ENCODE results near the gene HAPLN2. TPM values are rescaled to one million over a fixed set of nuclear protein-coding genes. Genes with fewer than 3 reads are reported as not detected.

The HAPLN2 gene
- total and polyA plus RNA-seq, 2 donors (not counting 1 experiment from before 2014, with no cell fraction given) = 0.13 TPM; not detected in 1

DNA sequence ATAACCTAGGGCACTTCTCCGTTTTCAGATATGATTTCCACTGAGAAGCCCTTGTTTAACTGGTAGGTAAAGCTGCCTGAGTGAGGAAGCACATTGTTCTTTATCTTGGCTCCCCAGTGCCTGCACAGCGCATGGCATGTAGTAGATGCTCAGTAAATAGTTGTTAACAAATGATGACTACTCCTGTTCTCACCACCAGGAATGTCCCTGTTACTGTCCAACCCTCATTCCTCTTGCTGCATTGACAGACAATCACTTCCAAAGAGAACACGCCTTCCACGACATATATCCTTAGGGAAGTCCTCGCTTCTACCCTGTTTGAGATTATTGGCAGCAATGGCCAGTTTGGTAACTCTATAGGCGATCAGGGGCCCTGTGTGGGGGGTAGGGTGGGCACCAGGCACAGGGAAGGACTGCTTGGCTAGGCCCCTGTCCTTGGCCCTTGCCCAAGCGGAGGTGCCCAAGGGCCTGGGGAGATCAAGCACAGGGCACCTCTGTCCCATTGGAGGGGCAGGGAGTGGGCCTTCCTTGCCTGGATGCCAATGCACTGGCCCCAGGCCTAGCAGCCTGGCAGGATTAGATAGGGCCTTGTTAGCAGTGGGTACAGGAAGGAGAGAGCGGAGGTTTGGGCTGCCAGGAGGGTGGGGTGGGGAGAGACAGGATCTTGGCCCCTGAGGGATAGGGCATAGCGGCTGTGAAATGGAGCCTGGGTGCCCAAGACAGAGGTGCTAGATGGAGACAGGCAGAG lies 47.8 kb downstream of the HAPLN2 start:
- CTCF ChIA-PET = interaction anchor here (0.6 to 0.7 kb wide), 3 partner anchors 40 to 53 kb away, joined by 3 read pairs; no protein-coding TSS in a partner anchor
- no peak for ATAC-seq (ENCODE audit: low read depth)
- DNase-seq = no peak
- H3K4me2 ChIP-seq (replicated peaks; ENCODE audit: low read depth, low read length, poor library complexity, severe bottlenecking) = no peak overlapping the region
- Mint-ChIP-seq H3K4me1 (peaks cover 46% of the 10 kb centered on the region), H3K9me3 (ENCODE audit: insufficient read depth) (no peaks in the 10 kb centered on the region), H3K27me3 (peaks cover 10% of the 10 kb centered on the region), H3K27ac (peak overlapping the region; percentile 15), H3K4me3 (no peak overlapping the region)
- H3K4me1 ChIP-seq (ENCODE audit: control insufficient read depth in 2 of 2, insufficient read depth in 2 of 2, low read length in 2 of 2) = peaks cover 38 to 41% of the 10 kb centered on the region in 2 donors
- peaks cover 0 to 3% (median 0%) of the 10 kb centered on the region in 3 donors for H3K9me3 ChIP-seq (ENCODE audit: control extremely low read depth in 1 of 3, control insufficient read depth in 2 of 3, insufficient read depth in 1 of 3, low read length in 2 of 3)
- TF ChIP-seq EZH2 (IDR thresholded peaks at IDR 0.05; ENCODE audit: borderline replicate concordance, insufficient read depth, low read depth, low read length, poor library complexity, severe bottlenecking) = no peak
- TF ChIP-seq, protein P1, sequence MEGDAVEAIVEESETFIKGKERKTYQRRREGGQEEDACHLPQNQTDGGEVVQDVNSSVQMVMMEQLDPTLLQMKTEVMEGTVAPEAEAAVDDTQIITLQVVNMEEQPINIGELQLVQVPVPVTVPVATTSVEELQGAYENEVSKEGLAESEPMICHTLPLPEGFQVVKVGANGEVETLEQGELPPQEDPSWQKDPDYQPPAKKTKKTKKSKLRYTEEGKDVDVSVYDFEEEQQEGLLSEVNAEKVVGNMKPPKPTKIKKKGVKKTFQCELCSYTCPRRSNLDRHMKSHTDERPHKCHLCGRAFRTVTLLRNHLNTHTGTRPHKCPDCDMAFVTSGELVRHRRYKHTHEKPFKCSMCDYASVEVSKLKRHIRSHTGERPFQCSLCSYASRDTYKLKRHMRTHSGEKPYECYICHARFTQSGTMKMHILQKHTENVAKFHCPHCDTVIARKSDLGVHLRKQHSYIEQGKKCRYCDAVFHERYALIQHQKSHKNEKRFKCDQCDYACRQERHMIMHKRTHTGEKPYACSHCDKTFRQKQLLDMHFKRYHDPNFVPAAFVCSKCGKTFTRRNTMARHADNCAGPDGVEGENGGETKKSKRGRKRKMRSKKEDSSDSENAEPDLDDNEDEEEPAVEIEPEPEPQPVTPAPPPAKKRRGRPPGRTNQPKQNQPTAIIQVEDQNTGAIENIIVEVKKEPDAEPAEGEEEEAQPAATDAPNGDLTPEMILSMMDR (IDR thresholded peaks at IDR 0.05) = no peak
- H3K36me3 ChIP-seq (replicated peaks in 1 of 2; ENCODE audit: control extremely low read depth in 1 of 2, control insufficient read depth in 1 of 2, extremely low read depth in 1 of 2, insufficient read depth in 2 of 2, low read length in 1 of 2) = no peaks in the 10 kb centered on the region
- 100% methylated on average over 7 of the region's 9 CpGs for WGBS (ENCODE audit: insufficient coverage)
- H4K20me1 ChIP-seq (ENCODE audit: control insufficient read depth, insufficient read depth, low read length, poor library complexity, severe bottlenecking) = no peaks in the 10 kb centered on the region
- POLR2A ChIA-PET = no interaction called here
- no peak overlapping the region for H2AFZ ChIP-seq (ENCODE audit: insufficient read depth, low read depth, low read length, poor library complexity, severe bottlenecking)
- H3K27ac ChIP-seq (ENCODE audit: low read length in 2 of 2) = no peak overlapping the region
- H3K4me3 ChIP-seq (ENCODE audit: control extremely low read depth in 1 of 5, extremely low read depth in 1 of 5, insufficient read depth in 1 of 5, low read depth in 2 of 5, low read length in 4 of 5) = no peak overlapping the region
- no peaks in the 10 kb centered on the region for H3K79me2 ChIP-seq (ENCODE audit: control insufficient read depth, insufficient read depth, low read length)
- H3K27me3 ChIP-seq (replicated peaks in 1 of 4; ENCODE audit: control extremely low read depth in 1 of 4, control insufficient read depth in 3 of 4, insufficient read depth in 4 of 4, low read length in 3 of 4) = peaks cover 0 to 6% (median 0%) of the 10 kb centered on the region in 4 experiments
- intact Hi-C loops (cut with micrococcal nuclease) = no loop called here
- no peak overlapping the region for H3K9ac ChIP-seq (ENCODE audit: low read length)

DNA sequence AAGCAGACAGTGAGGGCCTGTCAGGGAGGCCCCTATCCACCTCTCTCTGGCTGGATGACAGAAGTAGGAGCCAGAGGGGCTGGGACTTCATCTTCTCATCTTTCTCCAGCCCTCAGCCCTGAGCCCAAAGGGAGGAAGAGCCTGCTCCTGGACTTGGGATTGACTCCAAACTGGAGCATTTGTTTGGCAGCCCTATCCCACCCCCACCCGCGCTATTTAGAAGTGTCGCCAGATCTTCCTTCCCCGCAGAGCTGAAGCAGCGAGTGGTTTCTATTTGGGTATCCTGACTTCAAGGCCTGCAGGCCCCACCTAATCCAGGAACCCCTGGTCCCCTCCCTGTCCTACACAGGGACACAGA lies 48.4 kb downstream of the HAPLN2 start:
- CTCF ChIA-PET = interaction anchor here (0.7 to 1.0 kb wide), 3 partner anchors 30 to 47 kb away, joined by 3 to 5 read pairs (median 3); no protein-coding TSS in a partner anchor

More for the DNA sequence above, 48.4 kb downstream of the HAPLN2 start:
- no peaks in the 10 kb centered on the region for H4K20me1 ChIP-seq (ENCODE audit: control insufficient read depth, insufficient read depth, low read length, poor library complexity, severe bottlenecking)
- H3K27me3 Mint-ChIP-seq = peaks cover 15% of the 10 kb centered on the region
- no peak overlapping the region for H3K9ac ChIP-seq (ENCODE audit: low read length)
- H3K4me1 Mint-ChIP-seq = peaks cover 40% of the 10 kb centered on the region
- TF ChIP-seq, protein P1 (IDR thresholded peaks at IDR 0.05) = no peak
- TF ChIP-seq EZH2 (IDR thresholded peaks at IDR 0.05; ENCODE audit: borderline replicate concordance, insufficient read depth, low read depth, low read length, poor library complexity, severe bottlenecking) = no peak
- POLR2A ChIA-PET = no interaction called here
- H3K4me1 ChIP-seq (ENCODE audit: control insufficient read depth in 2 of 2, insufficient read depth in 2 of 2, low read length in 2 of 2) = peaks cover 32 to 35% of the 10 kb centered on the region in 2 donors
- no CpG with 5 or more reads among the region's 5 CpGs for WGBS (ENCODE audit: insufficient coverage)
- H3K9me3 Mint-ChIP-seq (ENCODE audit: insufficient read depth) = no peaks in the 10 kb centered on the region
- H3K9me3 ChIP-seq (ENCODE audit: control extremely low read depth in 1 of 3, control insufficient read depth in 2 of 3, insufficient read depth in 1 of 3, low read length in 2 of 3) = peaks cover 0 to 3% (median 0%) of the 10 kb centered on the region in 3 donors
- peak overlapping the region; percentile 26 for H3K27ac Mint-ChIP-seq
- H3K4me3 ChIP-seq (ENCODE audit: control extremely low read depth in 1 of 5, extremely low read depth in 1 of 5, insufficient read depth in 1 of 5, low read depth in 2 of 5, low read length in 4 of 5) = no peak overlapping the region
- no peak overlapping the region for H2AFZ ChIP-seq (ENCODE audit: insufficient read depth, low read depth, low read length, poor library complexity, severe bottlenecking)
- H3K27me3 ChIP-seq (replicated peaks in 1 of 4; ENCODE audit: control extremely low read depth in 1 of 4, control insufficient read depth in 3 of 4, insufficient read depth in 4 of 4, low read length in 3 of 4) = peaks cover 0 to 6% (median under 1%) of the 10 kb centered on the region in 4 experiments
- intact Hi-C loops (cut with micrococcal nuclease) = no loop called here
- H3K4me3 Mint-ChIP-seq = no peak overlapping the region
- H3K27ac ChIP-seq (ENCODE audit: low read length in 2 of 2) = no peak overlapping the region
- ATAC-seq (ENCODE audit: low read depth) (no peak), DNase-seq (no peak)
- H3K79me2 ChIP-seq (ENCODE audit: control insufficient read depth, insufficient read depth, low read length) = no peaks in the 10 kb centered on the region
- no peaks in the 10 kb centered on the region for H3K36me3 ChIP-seq (replicated peaks in 1 of 2; ENCODE audit: control extremely low read depth in 1 of 2, control insufficient read depth in 1 of 2, extremely low read depth in 1 of 2, insufficient read depth in 2 of 2, low read length in 1 of 2)
- H3K4me2 ChIP-seq (replicated peaks; ENCODE audit: low read depth, low read length, poor library complexity, severe bottlenecking) = no peak overlapping the region

Measured in B cell (primary cell).